ENCODE results near the gene IDH3A. TPM values are rescaled to one million over a fixed set of nuclear protein-coding genes. Genes with fewer than 3 reads are reported as not detected.

Gene IDH3A
- total RNA-seq, 1 experiment from 2014 or later = 40.2 TPM

- WGBS (ENCODE audit: extremely low coverage, insufficient read length, low lambda C conversion rate) = no CpG with 5 or more reads among the region's 3 CpGs
- Histone ChIP-seq H3K18ac (ENCODE audit: insufficient read length, low read depth, low read length) (no peak overlapping the region), H3K9me3 (ENCODE audit: control insufficient read depth, low read depth, low read length) (no peaks in the 10 kb centered on the region), H2BK120ac (ENCODE audit: low read depth, low read length, poor library complexity, severe bottlenecking) (no peak overlapping the region), H3K79me1 (ENCODE audit: insufficient read depth, low read depth, low read length, poor library complexity, severe bottlenecking) (no peaks in the 10 kb centered on the region), H2AK5ac (ENCODE audit: insufficient read length, low read length) (no peak overlapping the region), H3K27me3 (ENCODE audit: insufficient read depth, low read length) (no peaks in the 10 kb centered on the region), H3K23ac (ENCODE audit: insufficient read length, low read depth, low read length) (no peak overlapping the region), H2BK15ac (ENCODE audit: low read depth, low read length) (no peak overlapping the region), H2BK12ac (ENCODE audit: insufficient read length, low read depth, low read length) (no peak overlapping the region), H3T11ph (ENCODE audit: low read length) (no peak overlapping the region), H3K4me2 (ENCODE audit: insufficient read depth, insufficient read length, low read length) (no peak overlapping the region), H3K9ac (ENCODE audit: extremely low read depth, insufficient read length, low read length) (no peak overlapping the region), H2BK5ac (ENCODE audit: insufficient read length, low read length) (no peak overlapping the region), H3K79me2 (ENCODE audit: insufficient read depth, low read length) (no peaks in the 10 kb centered on the region), H3K56ac (ENCODE audit: insufficient read length, low read depth, low read length) (no peak overlapping the region), H3K14ac (ENCODE audit: insufficient read depth, low read length) (no peak overlapping the region), H3K23me2 (ENCODE audit: insufficient read length, low read depth, low read length, poor library complexity, severe bottlenecking) (no peaks in the 10 kb centered on the region), H4K5ac (ENCODE audit: insufficient read length, low read depth, low read length) (no peak overlapping the region), H4K8ac (replicated peaks; ENCODE audit: insufficient read length, low read depth, low read length) (no peak overlapping the region), H2AFZ (ENCODE audit: low read length) (no peak overlapping the region), H3K4ac (ENCODE audit: low read depth, low read length) (no peak overlapping the region), H4K20me1 (ENCODE audit: control insufficient read depth, insufficient read depth, insufficient read length) (no peaks in the 10 kb centered on the region), H3K27ac (ENCODE audit: insufficient read length, low read depth, low read length) (no peak overlapping the region), H4K91ac (ENCODE audit: insufficient read length, low read depth, low read length) (no peak overlapping the region), H2BK20ac (ENCODE audit: low read depth, low read length, poor library complexity, severe bottlenecking) (no peak overlapping the region), H3K4me1 (ENCODE audit: insufficient read depth, low read length) (no peaks in the 10 kb centered on the region; the same call in 1 of the 2 replicates)
- Mint-ChIP-seq H3K4me3 (no peak overlapping the region), H3K27ac (no peak overlapping the region), H3K36me3 (ENCODE audit: insufficient read depth in 1 of 3, low read depth in 3 of 3) (no peaks in the 10 kb centered on the region; a peak in 1 of 7 replicates), H3K9me3 (no peaks in the 10 kb centered on the region), H3K4me1 (peaks cover 3 to 11% of the 10 kb centered on the region in 2 experiments; a peak in 2 of 4 replicates), H3K27me3 (ENCODE audit: low read depth) (no peaks in the 10 kb centered on the region)
- TF ChIP-seq CTCF (conservative IDR thresholded peaks at IDR 0.05) = no peak
- DNase-seq = no peak
Measured at GRCh38 chr15:78112551-78112950, 36.6 kb upstream of the IDH3A start.
